Renal cortex interstitium (tissue), 15 donors: ENCODE results near the gene RASL11B. TPM values are rescaled to one million over a fixed set of nuclear protein-coding genes. Genes with fewer than 3 reads are reported as not detected.
"Not testable (repeated sequence)": the region's sequence is repeated elsewhere in the genome, so short reads cannot be mapped to it uniquely, and the experiment has no call there.

ENCODE experiments used
- DNase-seq, 11 donors: peaks; one replicate each; pipeline ENCODE4 v3.0.0-alpha.2; 2013; ENCODE audit warnings: low read depth in 9 of 11, low spot score in 4 of 11; ENCODE audit errors: extremely low read depth in 1 of 11
- long read RNA-seq, 16 experiments: transcript quantifications; one replicate each; lab custom pipeline, GENCODE V29; 2026
- polyA plus RNA-seq, 3 donors: library from polyadenylated mRNA; unstranded; fragments of 120-200 nt; gene quantifications; one replicate each; pipeline ENCODE4 v1.2.1, GENCODE V29; 2013; ENCODE audit not compliant: insufficient read length in 3 of 3

RASL11B gene, protein sequence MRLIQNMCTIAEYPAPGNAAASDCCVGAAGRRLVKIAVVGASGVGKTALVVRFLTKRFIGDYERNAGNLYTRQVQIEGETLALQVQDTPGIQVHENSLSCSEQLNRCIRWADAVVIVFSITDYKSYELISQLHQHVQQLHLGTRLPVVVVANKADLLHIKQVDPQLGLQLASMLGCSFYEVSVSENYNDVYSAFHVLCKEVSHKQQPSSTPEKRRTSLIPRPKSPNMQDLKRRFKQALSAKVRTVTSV
- 10 to 100 TPM; 33.0 to 37.6 (median 37.3) TPM for polyA plus RNA-seq
- long read RNA-seq, donor 1, transcript RASL11B-201 (4 exons, 1,995 nt) = major isoform, 11 of 11 reads
- long read RNA-seq, donor 1, partial matches to known transcripts = 0 of 11 reads
- long read RNA-seq, donor 1, other reads (novel, unspliced or antisense) = 0 of 11 reads
- long read RNA-seq, donor 2, transcript RASL11B-201 (4 exons, 1,995 nt) = major isoform, 13 of 13 reads
- long read RNA-seq, donor 2, partial matches to known transcripts = 0 of 13 reads
- long read RNA-seq, donor 2, other reads (novel, unspliced or antisense) = 0 of 13 reads
- long read RNA-seq, donor 3, transcript RASL11B-201 (4 exons, 1,995 nt) = major isoform, 29 of 54 reads
- long read RNA-seq, donor 3, partial matches to known transcripts = 24 of 54 reads
- long read RNA-seq, donor 3, other reads (novel, unspliced or antisense) = 0 of 54 reads
- long read RNA-seq, donor 4, transcript RASL11B-201 (4 exons, 1,995 nt) = major isoform, 13 of 14 reads
- long read RNA-seq, donor 4, partial matches to known transcripts = 0 of 14 reads
- long read RNA-seq, donor 4, other reads (novel, unspliced or antisense) = 0 of 14 reads
- long read RNA-seq, donor 5 = 0 reads
- long read RNA-seq, donor 6, transcript RASL11B-201 (4 exons, 1,995 nt) = major isoform, 12 of 12 reads
- long read RNA-seq, donor 6, partial matches to known transcripts = 0 of 12 reads
- long read RNA-seq, donor 6, other reads (novel, unspliced or antisense) = 0 of 12 reads
- long read RNA-seq, donor 7, transcript RASL11B-201 (4 exons, 1,995 nt) = major isoform, 20 of 20 reads
- long read RNA-seq, donor 7, partial matches to known transcripts = 0 of 20 reads
- long read RNA-seq, donor 7, other reads (novel, unspliced or antisense) = 0 of 20 reads
- long read RNA-seq, donor 8 = 0 reads
- long read RNA-seq, donor 9, transcript RASL11B-201 (4 exons, 1,995 nt) = major isoform, 12 of 33 reads
- long read RNA-seq, donor 9, partial matches to known transcripts = 21 of 33 reads
- long read RNA-seq, donor 9, other reads (novel, unspliced or antisense) = 0 of 33 reads
- long read RNA-seq, donor 10, transcript RASL11B-201 (4 exons, 1,995 nt) = major isoform, 13 of 13 reads
- long read RNA-seq, donor 10, partial matches to known transcripts = 0 of 13 reads
- long read RNA-seq, donor 10, other reads (novel, unspliced or antisense) = 0 of 13 reads
- long read RNA-seq, donor 11, transcript RASL11B-201 (4 exons, 1,995 nt) = major isoform, 13 of 26 reads
- long read RNA-seq, donor 11, partial matches to known transcripts = 13 of 26 reads
- long read RNA-seq, donor 11, other reads (novel, unspliced or antisense) = 0 of 26 reads
- long read RNA-seq, donor 12, transcript RASL11B-201 (4 exons, 1,995 nt) = major isoform, 10 of 10 reads
- long read RNA-seq, donor 12, partial matches to known transcripts = 0 of 10 reads
- long read RNA-seq, donor 12, other reads (novel, unspliced or antisense) = 0 of 10 reads
- long read RNA-seq, donor 13 = 0 reads
- long read RNA-seq, donor 14, transcript RASL11B-201 (4 exons, 1,995 nt) = major isoform, 17 of 36 reads
- long read RNA-seq, donor 14, partial matches to known transcripts = 19 of 36 reads
- long read RNA-seq, donor 14, other reads (novel, unspliced or antisense) = 0 of 36 reads
- long read RNA-seq, donor 15, partial matches to known transcripts = 6 of 8 reads
- long read RNA-seq, donor 15, other reads (novel, unspliced or antisense) = 0 of 8 reads
- long read RNA-seq, donor 16, transcript RASL11B-201 (4 exons, 1,995 nt) = major isoform, 34 of 34 reads
- long read RNA-seq, donor 16, partial matches to known transcripts = 0 of 34 reads
- long read RNA-seq, donor 16, other reads (novel, unspliced or antisense) = 0 of 34 reads

- peak in 8 of 11 donors; percentile 70 to 87 (median 81) for DNase-seq
These were observed at the start of gene RASL11B for GRCh38 chr4:52861879-52862616. TSS of gene RASL11B (plus strand) at chr4:52862317. CDS start at chr4:52862508, 191 bp downstream.

- no peak for DNase-seq
These were observed 48.6 kb upstream of the RASL11B start for GRCh38 chr4:52813546-52813945.

GRCh38 chr4:52822583-52822971, 39.5 kb upstream of the RASL11B start:
- DNase-seq = no peak

GRCh38 chr4:52822972-52823701, 39.0 kb upstream of the RASL11B start:
- DNase-seq = no peak

DNA sequence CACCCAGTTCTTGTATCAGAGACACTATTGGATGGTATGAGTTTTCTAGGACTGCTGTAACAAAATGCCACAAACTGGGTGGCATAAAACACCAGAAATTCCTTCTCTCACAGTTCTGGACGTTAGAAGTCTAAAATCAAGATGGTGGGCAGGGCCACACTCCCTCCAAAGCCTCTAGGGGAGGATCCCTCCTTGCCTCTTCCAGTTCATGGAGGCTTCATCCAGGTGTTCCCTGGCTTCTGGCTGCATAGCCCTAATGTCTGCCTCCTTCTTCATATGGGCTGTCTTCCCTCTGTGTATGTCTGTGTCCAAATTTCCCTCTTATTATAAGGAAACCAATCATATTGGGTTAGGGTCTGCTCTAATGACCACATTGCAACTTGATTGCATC, 38.4 kb upstream of the RASL11B start:
- no peak for DNase-seq

- no peak for DNase-seq
These were observed 37.9 kb upstream of the RASL11B start for GRCh38 chr4:52824270-52824602.

GRCh38 chr4:52824603-52825459, 37.3 kb upstream of the RASL11B start:
- peak; percentile 62 to 86 (median 74) for DNase-seq

- DNase-seq = peak in 1 of 11 donors; percentile 39
These were observed 36.5 kb upstream of the RASL11B start for GRCh38 chr4:52825460-52826090.

DNA sequence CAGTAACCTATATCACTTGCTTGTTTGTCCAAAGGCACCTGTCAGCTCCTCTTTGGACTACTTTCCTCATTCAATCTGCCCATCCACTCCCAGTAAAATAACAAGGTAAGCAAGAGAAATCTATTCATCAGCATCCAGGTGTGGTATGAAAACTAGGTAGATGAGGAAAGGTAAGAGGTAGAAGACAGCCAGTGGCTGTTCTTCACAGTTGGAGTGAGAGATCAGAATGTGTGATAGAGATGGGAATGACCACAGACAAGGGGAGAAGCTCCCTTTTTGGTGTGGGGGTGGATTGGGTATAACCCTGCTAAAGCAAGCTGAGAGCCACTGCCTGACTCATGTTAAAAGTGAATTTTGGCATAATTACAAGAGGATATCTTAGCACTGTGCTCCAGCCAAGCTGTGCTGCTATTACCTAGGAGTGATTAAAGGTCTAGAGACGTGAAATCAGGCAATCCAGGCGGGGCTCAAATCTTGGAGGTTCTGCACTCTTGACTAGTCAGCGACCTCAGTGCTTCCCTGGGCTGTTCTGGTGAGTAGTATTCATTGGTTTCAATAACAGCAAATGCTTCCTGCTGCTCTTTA, 28.1 kb upstream of the RASL11B start:
- no peak for DNase-seq

- not testable (repeated sequence) for DNase-seq
These were observed 27.3 kb upstream of the RASL11B start for GRCh38 chr4:52834641-52835456.

DNA sequence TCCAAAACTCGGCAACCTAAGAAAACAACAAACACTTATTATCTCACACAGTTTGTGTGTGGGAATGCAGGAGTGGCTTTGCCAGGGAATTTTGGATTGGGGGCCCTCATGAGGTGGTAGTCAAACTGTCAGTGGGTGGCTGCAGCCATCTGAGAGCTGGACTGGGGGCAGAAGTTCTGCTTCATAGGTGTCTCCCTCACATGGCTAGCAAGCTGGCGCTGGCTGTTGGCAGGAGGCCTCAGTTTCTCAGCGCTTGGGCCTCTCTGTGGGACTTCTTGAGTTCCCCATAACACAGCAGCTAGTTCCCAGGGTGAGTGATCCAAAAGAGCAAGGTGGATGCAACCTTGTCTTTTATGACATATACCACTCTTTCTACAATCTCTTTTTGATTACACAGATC, 26.0 kb upstream of the RASL11B start:
- DNase-seq = no peak

- DNase-seq = no peak
These were observed 25.4 kb upstream of the RASL11B start for GRCh38 chr4:52836678-52837077.

DNA sequence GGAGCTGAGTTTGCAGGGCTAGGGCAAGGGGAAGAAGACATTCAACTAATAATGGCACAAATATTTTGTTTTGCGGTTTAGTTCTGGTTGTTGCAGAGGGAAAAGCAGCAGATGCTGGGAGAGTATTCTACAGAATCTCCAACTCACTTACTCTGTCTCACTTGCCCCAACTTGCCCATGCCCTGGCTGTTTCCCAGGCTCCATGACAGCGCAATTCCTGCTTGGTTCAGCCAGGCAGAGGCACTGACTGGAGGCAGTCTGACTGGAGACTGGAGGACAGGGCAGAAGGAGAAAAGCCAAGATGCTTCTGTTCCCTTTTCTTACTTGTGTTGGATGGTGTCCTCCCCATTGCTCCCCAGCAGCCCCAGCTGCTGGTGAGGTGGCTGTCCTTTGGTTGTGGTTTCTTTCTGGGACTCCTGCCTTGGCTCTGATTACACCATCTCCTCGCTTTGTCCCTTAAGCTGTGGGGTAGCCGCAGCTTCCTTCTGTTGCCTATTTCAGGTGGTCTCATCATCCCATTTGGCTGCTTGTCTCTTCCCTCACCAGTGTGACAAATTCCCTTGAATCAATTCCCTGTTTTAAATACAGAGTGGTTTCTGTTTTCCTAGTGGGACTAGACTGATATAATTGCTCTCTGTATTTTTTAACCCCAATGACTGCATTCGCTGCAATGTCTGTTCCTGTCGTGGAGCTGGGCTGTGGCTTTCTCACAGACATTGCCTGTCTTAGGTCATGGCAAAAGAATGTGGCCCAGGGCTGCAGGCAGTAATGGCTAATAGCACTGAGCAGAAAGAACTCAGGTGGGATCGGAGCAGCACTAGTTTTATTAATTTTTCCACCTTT, 24.2 kb upstream of the RASL11B start:
- DNase-seq = peak in 1 of 11 donors; percentile 21
